Renal pelvis (tissue), 4 donors: ENCODE data around the gene NUMB. TPM values are rescaled to one million over a fixed set of nuclear protein-coding genes. Genes with fewer than 3 reads are reported as not detected.
"Not testable (repeated sequence)": the region's sequence is repeated elsewhere in the genome, so short reads cannot be mapped to it uniquely, and the experiment has no call there.

Experiments used
- DNase-seq: peaks from one replicate; pipeline ENCODE4 v3.0.0-alpha.2; 2013
- polyA plus RNA-seq, 3 donors: library from polyadenylated mRNA; unstranded; fragments of 120-200 nt; gene quantifications; one replicate each; pipeline ENCODE4 v1.2.1, GENCODE V29; 2013; ENCODE audit not compliant: insufficient read length in 3 of 3

The NUMB gene
- polyA plus RNA-seq, 3 donors: 76.6 to 127 (median 104) TPM

GRCh38 chr14:73427516-73428264 lies 30.7 kb downstream of the NUMB start:
- DNase-seq: no peak

GRCh38 chr14:73426877-73427276 lies 31.5 kb downstream of the NUMB start:
- DNase-seq: no peak

GRCh38 chr14:73424453-73424852 lies 33.9 kb downstream of the NUMB start:
- DNase-seq: no peak

DNA sequence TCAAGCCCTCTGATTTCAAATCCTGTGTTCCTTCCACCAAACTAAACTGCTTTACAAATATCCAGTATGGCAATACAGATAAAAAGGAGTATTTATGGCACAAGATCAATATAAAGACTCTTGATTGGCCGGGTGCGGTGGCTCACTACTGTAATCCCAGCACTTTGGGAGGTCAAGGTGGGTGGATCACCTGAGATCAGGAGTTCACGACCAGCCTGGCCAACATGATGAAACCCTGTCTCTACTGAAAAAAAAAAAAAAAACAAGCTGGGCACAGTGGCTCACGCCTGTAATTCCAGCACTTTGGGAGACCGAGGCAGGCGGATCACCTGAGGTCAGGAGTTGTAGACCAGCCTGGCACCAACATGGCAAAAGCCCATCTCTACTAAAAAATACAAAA lies 35.3 kb downstream of the NUMB start:
- not testable (repeated sequence) for DNase-seq

- DNase-seq: no peak
Observed at GRCh38 chr14:73422515-73422914, 35.8 kb downstream of the NUMB start.

DNA sequence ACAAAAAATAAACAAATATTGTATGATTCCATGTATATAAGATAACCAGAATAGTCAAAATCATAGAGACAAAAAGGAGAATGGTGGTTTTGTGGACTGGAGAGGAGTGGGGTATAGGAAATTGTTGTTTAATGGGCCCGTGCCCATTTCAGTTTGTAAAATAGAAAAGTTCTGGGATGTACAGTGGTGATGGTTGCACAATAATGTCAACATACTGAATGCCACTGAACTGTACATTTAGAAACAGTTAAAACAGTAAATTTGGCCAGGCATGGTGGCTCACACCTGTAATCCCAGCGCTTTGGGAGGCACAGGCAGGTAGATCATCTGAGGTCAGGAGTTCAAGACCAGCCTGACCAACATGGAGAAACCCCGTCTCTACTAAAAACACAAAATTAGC lies 40.1 kb downstream of the NUMB start:
- DNase-seq: no peak

DNA sequence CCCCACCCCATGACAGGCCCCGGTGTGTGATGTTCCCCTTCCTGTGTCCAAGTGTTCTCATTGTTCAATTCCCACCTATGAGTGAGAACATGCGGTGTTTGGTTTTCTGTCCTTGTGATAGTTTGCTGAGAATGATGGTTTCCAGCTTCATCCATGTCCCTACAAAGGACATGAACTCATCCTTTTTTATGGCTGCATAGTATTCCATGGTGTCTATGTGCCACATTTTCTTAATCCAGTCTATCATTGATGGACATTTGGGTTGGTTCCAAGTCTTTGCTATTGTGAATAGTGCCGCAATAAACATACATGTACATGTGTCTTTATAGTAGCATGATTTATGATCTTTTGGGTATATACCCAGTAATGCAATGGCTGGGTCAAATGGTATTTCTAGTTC lies 52.1 kb downstream of the NUMB start:
- DNase-seq: not testable (repeated sequence)

- no peak for DNase-seq
Observed at GRCh38 chr14:73403181-73403752, 55.1 kb downstream of the NUMB start.

GRCh38 chr14:73402579-73402978 lies 55.8 kb downstream of the NUMB start:
- no peak for DNase-seq

- peak; percentile 5 for DNase-seq
Observed at GRCh38 chr14:73397810-73398209, 60.5 kb downstream of the NUMB start.

- DNase-seq: no peak
Observed at GRCh38 chr14:73394317-73394716, 64.0 kb downstream of the NUMB start.

- no peak for DNase-seq
Observed at GRCh38 chr14:73393375-73393774, 65.0 kb downstream of the NUMB start.

DNA sequence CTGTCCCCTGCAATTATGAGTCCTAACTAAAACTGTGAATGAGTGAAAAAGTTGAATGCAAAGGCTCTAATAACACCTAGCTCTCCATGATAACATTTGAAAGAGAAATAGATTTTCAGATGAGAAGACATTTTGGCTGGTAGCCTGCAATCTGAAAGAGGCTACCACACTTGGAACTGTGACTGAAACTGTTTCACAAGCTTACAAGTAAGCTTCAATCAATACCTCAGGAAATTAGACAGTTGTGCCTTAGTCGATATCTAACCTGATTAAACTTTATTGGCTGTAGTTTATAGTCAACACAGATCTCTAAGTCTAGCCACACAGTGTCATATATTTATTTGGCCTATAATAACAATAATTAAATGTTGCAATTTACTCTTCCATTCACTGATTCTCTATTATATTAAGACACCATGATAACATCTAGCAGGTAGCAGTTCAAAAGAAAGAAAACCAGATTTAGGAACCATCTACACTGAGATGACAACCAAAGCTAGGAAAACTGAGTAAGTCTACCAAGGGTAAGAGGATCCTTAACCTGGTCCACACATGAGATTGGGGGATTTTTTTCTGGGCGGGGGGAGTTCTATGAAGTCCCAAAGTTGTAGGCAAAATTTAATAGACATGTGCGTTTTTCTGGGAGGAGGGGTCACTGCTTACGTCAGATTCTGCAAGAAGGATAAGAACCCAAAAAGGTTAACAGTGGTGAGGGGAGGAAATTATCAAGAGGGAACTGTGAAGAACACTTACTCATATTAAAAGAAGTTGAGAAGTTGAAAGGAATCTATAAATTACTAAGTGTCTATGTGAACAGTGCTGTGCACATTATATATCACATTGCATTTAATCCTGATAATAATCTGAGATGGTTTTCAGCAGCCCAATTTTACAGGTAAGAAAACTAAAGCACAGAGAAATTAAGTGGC lies 65.8 kb downstream of the NUMB start:
- DNase-seq: no peak

DNA sequence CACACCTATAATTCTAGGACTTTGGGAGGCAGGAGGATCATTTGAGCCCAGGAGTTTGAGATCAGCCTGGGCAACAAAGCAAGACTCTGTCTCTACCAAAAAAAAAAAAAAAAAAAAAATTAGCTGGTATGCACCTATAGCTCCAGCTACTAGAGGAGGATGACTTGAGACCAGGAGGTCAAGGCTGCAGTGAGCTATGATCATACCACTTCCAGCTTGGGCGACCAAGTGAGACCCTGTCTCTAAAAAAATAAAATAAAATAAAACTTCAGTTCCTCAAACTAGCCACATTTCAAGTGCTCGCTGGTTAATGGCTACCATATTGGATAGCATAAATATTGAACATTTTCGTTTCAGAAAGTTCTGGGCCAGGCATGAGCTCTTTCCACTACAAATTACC lies 70.5 kb downstream of the NUMB start:
- DNase-seq: not testable (repeated sequence)

- no peak for DNase-seq
Observed at GRCh38 chr14:73386342-73386741, 72.0 kb downstream of the NUMB start.

DNA sequence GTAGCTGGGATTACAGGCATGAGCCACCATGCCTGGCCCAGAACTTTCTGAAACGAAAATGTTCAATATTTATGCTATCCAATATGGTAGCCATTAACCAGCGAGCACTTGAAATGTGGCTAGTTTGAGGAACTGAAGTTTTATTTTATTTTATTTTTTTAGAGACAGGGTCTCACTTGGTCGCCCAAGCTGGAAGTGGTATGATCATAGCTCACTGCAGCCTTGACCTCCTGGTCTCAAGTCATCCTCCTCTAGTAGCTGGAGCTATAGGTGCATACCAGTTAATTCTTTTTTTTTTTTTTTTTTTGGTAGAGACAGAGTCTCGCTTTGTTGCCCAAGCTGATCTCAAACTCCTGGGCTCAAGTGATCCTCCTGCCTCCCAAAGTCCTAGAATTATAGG lies 73.3 kb downstream of the NUMB start:
- DNase-seq: not testable (repeated sequence)

- no peak for DNase-seq
Observed at GRCh38 chr14:73383356-73383755, 75.0 kb downstream of the NUMB start.

- DNase-seq: no peak
Observed at GRCh38 chr14:73381380-73382013, 76.8 kb downstream of the NUMB start.

DNA sequence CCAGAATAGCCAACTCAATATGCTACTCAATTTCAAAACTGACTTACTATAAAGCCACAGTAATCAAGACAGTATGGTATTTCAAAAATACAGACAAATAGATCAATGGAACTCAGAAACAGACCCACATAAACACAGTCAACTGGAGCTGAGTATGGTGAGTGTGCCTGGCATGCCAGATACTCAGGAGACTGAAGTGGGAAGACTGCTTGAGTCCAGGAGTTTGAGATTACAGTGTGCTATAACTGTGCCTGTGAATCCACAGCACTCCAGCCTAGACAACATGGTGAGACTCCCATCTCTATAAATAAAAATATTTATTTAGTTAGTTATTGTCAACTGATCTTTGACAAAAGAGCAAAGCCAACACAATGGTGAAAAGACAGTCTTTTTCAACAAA lies 81.8 kb downstream of the NUMB start:
- DNase-seq: no peak

- DNase-seq: no peak
Observed at GRCh38 chr14:73375861-73376260, 82.5 kb downstream of the NUMB start.

DNA sequence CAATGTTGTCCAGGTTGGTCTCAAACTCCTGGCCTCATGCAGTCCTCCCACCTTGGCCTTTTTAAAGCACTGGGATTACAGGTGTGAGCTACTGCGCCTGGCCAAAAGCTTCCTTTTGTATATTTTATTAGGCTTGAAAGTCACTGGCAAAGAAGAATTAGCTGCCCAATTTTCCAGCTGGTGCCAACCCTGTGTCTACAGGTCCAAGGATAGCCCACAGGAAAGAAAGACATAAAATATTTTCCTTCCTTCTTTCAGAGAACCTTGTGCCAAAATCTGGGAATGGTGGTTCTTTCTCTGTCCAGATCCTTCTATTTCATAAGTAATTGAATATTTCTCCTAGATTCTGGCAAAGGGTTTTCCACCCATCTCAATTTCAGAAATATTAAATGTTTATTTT lies 84.1 kb downstream of the NUMB start:
- DNase-seq: no peak

DNA sequence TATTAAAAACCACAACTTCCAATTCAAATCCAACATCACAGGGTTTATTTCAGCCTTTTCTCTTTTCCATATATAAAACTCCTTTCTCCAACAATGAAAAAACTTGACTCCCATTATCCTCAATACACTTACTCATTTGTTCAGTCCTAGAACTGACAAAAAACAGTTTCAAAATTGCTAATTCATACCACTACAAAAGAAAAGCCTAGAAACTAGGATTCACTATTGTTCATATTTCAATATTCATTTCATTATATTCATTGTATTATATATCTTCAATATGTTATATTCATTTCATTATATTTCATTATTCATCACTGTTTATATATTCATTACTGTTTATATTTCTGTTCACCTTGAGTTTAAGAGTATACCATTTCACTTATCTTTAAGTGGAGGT lies 85.8 kb downstream of the NUMB start:
- DNase-seq: no peak
